ENCODE results near the gene CDY1B. TPM values are rescaled to one million over a fixed set of nuclear protein-coding genes. Genes with fewer than 3 reads are reported as not detected.
"Not testable (repeated sequence)": the region's sequence is repeated elsewhere in the genome, so short reads cannot be mapped to it uniquely, and the experiment has no call there.

CDY1B gene
- not detected in 2 replicates for total RNA-seq (2014; rRNA removed; shearing (Covaris generic); ENCODE audit: low replicate concordance)

DNA sequence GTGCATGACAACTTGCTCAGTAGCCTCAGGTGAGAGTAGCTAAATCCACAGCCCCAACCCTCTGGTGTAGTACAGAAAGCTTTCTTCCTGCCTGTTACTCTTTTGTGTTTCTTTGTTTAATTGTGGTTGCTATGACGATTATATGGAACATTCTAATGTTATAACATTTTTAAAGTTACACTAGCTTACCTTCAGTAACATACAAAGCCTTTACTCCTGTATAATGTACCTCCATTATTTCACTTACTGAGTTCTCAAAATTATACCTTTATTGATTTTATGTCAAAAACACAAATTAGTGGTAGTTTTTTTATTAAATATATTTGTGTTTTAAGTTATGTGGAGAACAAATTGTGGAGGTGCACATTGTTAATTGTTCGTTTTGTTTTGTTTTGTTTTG, at the start of gene CDY1B:
TSS of gene CDY1B (minus strand) at position 101 of the 400 bp plus-strand sequence. CDS start 331 bp downstream, outside the sequence.
- not testable (repeated sequence) for H3K9ac ChIP-seq (ENCODE audit: low read length)

DNA sequence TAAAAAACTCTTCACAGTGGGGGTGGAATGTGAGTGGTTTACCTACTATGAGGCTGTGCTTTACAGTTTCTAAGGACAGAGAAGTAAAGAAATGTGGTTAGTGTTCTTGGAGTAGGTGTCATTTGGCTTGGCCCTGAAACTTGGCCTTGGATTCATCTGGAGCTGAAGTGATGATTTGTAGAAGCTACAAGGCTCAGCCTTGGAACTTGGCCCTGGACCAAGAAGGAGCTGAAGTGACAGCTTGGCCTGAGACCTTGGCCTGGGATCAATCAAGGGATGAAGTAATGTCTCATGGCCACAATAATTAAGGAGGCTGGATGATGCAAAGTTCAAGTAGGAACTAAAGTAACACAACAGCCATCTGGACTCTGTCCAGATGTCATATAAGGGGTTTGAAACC, 1.7 kb upstream of the CDY1B start:
- not testable (repeated sequence) for H4K20me1 ChIP-seq (ENCODE audit: insufficient read depth, low read depth, low read length); H3K4me2 ChIP-seq (ENCODE audit: low read depth, low read length, poor library complexity, severe bottlenecking); H3K9me3 ChIP-seq (ENCODE audit: low read length); H3K36me3 ChIP-seq (ENCODE audit: insufficient read depth, low read length); H3K79me2 ChIP-seq (ENCODE audit: low read length); H3K4me1 ChIP-seq (ENCODE audit: low read length); H2AFZ ChIP-seq (ENCODE audit: low read length); DNase-seq; H3K9ac ChIP-seq (ENCODE audit: low read length); H3K27me3 ChIP-seq (ENCODE audit: low read length); H3K9me2 ChIP-seq (replicated peaks; ENCODE audit: insufficient read depth, low read length); H3K4me3 ChIP-seq (ENCODE audit: low read length); H3K27ac ChIP-seq (ENCODE audit: low read length)

More for the DNA sequence above, at the start of gene CDY1B:
- H3K9me2 ChIP-seq (replicated peaks; ENCODE audit: insufficient read depth, low read length); DNase-seq; H3K4me2 ChIP-seq (ENCODE audit: low read depth, low read length, poor library complexity, severe bottlenecking); H3K27me3 ChIP-seq (ENCODE audit: low read length); H3K9me3 ChIP-seq (ENCODE audit: low read length); H3K4me3 ChIP-seq (ENCODE audit: low read length); H3K79me2 ChIP-seq (ENCODE audit: low read length); H2AFZ ChIP-seq (ENCODE audit: low read length); H3K36me3 ChIP-seq (ENCODE audit: insufficient read depth, low read length); H3K4me1 ChIP-seq (ENCODE audit: low read length); H4K20me1 ChIP-seq (ENCODE audit: insufficient read depth, low read depth, low read length); H3K27ac ChIP-seq (ENCODE audit: low read length): not testable (repeated sequence)

GRCh38 chrY:24043209-24043608, 4.6 kb downstream of the CDY1B start:
- H3K36me3 ChIP-seq (ENCODE audit: insufficient read depth, low read length); H3K27ac ChIP-seq (ENCODE audit: low read length); H3K9ac ChIP-seq (ENCODE audit: low read length); H3K9me3 ChIP-seq (ENCODE audit: low read length); H3K4me3 ChIP-seq (ENCODE audit: low read length); H4K20me1 ChIP-seq (ENCODE audit: insufficient read depth, low read depth, low read length); H3K4me1 ChIP-seq (ENCODE audit: low read length); H2AFZ ChIP-seq (ENCODE audit: low read length); H3K4me2 ChIP-seq (ENCODE audit: low read depth, low read length, poor library complexity, severe bottlenecking); H3K9me2 ChIP-seq (replicated peaks; ENCODE audit: insufficient read depth, low read length); H3K79me2 ChIP-seq (ENCODE audit: low read length); H3K27me3 ChIP-seq (ENCODE audit: low read length); DNase-seq: not testable (repeated sequence)

DNA sequence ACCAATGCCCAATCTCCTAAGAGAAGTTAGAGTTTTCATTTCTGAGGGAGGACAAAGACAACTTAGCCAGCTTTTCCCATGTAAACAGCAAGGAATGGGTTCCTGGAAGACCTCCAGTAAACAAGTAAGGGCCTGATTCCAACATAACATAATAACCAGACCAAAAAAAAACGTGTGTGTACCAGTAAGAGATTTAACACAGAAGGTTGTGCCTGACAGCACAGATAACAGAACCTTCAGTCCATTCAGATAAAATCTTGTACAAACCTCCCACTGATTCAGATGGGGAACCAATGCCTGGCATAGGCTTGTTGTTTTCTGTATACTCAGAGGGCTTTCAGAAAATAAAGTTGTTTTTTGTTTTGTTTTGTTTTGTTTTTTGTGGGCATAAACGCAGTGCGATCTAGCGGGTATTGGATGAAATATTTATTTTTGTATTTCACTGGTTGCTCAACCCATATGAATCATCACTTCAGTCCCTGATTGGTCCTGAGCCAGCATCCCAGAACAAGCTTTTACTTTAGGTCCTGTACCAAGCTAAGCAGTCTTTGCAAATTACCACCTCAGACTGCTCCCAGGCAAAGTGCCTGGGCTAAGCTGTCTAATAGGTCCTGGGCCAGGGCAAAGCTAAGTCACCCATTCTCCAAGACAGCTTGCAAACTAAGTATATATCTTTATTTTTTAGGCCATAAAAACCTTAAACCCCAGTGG, 8.7 kb downstream of the CDY1B start:
- not testable (repeated sequence) for H3K79me2 ChIP-seq (ENCODE audit: low read length); H2AFZ ChIP-seq (ENCODE audit: low read length); H3K27ac ChIP-seq (ENCODE audit: low read length); H3K9me2 ChIP-seq (replicated peaks; ENCODE audit: insufficient read depth, low read length); H3K4me1 ChIP-seq (ENCODE audit: low read length); DNase-seq; H3K4me3 ChIP-seq (ENCODE audit: low read length); H3K36me3 ChIP-seq (ENCODE audit: insufficient read depth, low read length); H3K9me3 ChIP-seq (ENCODE audit: low read length); H3K27me3 ChIP-seq (ENCODE audit: low read length); H3K9ac ChIP-seq (ENCODE audit: low read length); H3K4me2 ChIP-seq (ENCODE audit: low read depth, low read length, poor library complexity, severe bottlenecking); H4K20me1 ChIP-seq (ENCODE audit: insufficient read depth, low read depth, low read length)

- H3K36me3 ChIP-seq (ENCODE audit: insufficient read depth, low read length); H2AFZ ChIP-seq (ENCODE audit: low read length); H3K27me3 ChIP-seq (ENCODE audit: low read length); H3K4me2 ChIP-seq (ENCODE audit: low read depth, low read length, poor library complexity, severe bottlenecking); H4K20me1 ChIP-seq (ENCODE audit: insufficient read depth, low read depth, low read length); H3K27ac ChIP-seq (ENCODE audit: low read length); H3K9me2 ChIP-seq (replicated peaks; ENCODE audit: insufficient read depth, low read length); DNase-seq; H3K4me1 ChIP-seq (ENCODE audit: low read length); H3K9me3 ChIP-seq (ENCODE audit: low read length); H3K4me3 ChIP-seq (ENCODE audit: low read length); H3K79me2 ChIP-seq (ENCODE audit: low read length); H3K9ac ChIP-seq (ENCODE audit: low read length): not testable (repeated sequence)
Observed at GRCh38 chrY:24026212-24027103, 21.4 kb downstream of the CDY1B start.
